ENCODE data around the gene TNFRSF18.
"Not testable (repeated sequence)": the region's sequence is repeated elsewhere in the genome, so short reads cannot be mapped to it uniquely, and the experiment has no call there.

TNFRSF18 gene

GRCh38 chr1:1179346-1179982 is 26.9 kb downstream of the TNFRSF18 start:
- H3K9ac ChIP-seq (ENCODE audit: low read length in 2 of 2): no peak overlapping the region
- no peak overlapping the region for H3K4me3 ChIP-seq (ENCODE audit: low read length in 2 of 2)
- no peaks in the 10 kb centered on the region for H3K36me3 ChIP-seq (ENCODE audit: control insufficient read depth in 2 of 2, insufficient read depth in 2 of 2, low read length in 2 of 2)
- no peaks in the 10 kb centered on the region for H3K4me1 ChIP-seq (ENCODE audit: control insufficient read depth, insufficient read depth, low read length)
- H3K27me3 ChIP-seq (ENCODE audit: control insufficient read depth in 1 of 2, insufficient read depth in 2 of 2, low read length in 2 of 2): peaks cover 16 to 20% of the 10 kb centered on the region in 2 donors
- H3K9me3 ChIP-seq (ENCODE audit: control insufficient read depth in 2 of 2, low read length in 2 of 2): no peaks in the 10 kb centered on the region
- no peak overlapping the region for H3K27ac ChIP-seq (ENCODE audit: low read length)

- peaks cover 19 to 25% of the 10 kb centered on the region in 2 donors for H3K27me3 ChIP-seq (ENCODE audit: control insufficient read depth in 1 of 2, insufficient read depth in 2 of 2, low read length in 2 of 2)
- H3K9me3 ChIP-seq (ENCODE audit: control insufficient read depth in 2 of 2, low read length in 2 of 2): no peaks in the 10 kb centered on the region
Observed at GRCh38 chr1:1178794-1179331, 27.5 kb downstream of the TNFRSF18 start.

GRCh38 chr1:1177452-1178206 is 28.8 kb downstream of the TNFRSF18 start:
- no peaks in the 10 kb centered on the region for H3K36me3 ChIP-seq (ENCODE audit: control insufficient read depth in 2 of 2, insufficient read depth in 2 of 2, low read length in 2 of 2)
- no peak overlapping the region for H3K27ac ChIP-seq (ENCODE audit: low read length)
- peaks cover 28 to 35% of the 10 kb centered on the region in 2 donors for H3K27me3 ChIP-seq (ENCODE audit: control insufficient read depth in 1 of 2, insufficient read depth in 2 of 2, low read length in 2 of 2)
- no peak overlapping the region for H3K9ac ChIP-seq (ENCODE audit: low read length in 2 of 2)
- peaks cover 3% of the 10 kb centered on the region for H3K4me1 ChIP-seq (ENCODE audit: control insufficient read depth, insufficient read depth, low read length)
- H3K4me3 ChIP-seq (ENCODE audit: low read length in 2 of 2): no peak overlapping the region
- no peaks in the 10 kb centered on the region for H3K9me3 ChIP-seq (ENCODE audit: control insufficient read depth in 2 of 2, low read length in 2 of 2)

More at GRCh38 chr1:1178794-1179331, 27.5 kb downstream of the TNFRSF18 start:
- Histone ChIP-seq H3K9ac (ENCODE audit: low read length in 2 of 2) (no peak overlapping the region), H3K36me3 (ENCODE audit: control insufficient read depth in 2 of 2, insufficient read depth in 2 of 2, low read length in 2 of 2) (no peaks in the 10 kb centered on the region), H3K27ac (ENCODE audit: low read length) (no peak overlapping the region), H3K4me3 (ENCODE audit: low read length in 2 of 2) (no peak overlapping the region), H3K4me1 (ENCODE audit: control insufficient read depth, insufficient read depth, low read length) (no peaks in the 10 kb centered on the region)

GRCh38 chr1:1176931-1177330 is 29.5 kb downstream of the TNFRSF18 start:
- Histone ChIP-seq H3K9me3 (ENCODE audit: control insufficient read depth in 2 of 2, low read length in 2 of 2) (no peaks in the 10 kb centered on the region), H3K4me1 (ENCODE audit: control insufficient read depth, insufficient read depth, low read length) (peaks cover 3% of the 10 kb centered on the region), H3K4me3 (ENCODE audit: low read length in 2 of 2) (no peak overlapping the region), H3K9ac (ENCODE audit: low read length in 2 of 2) (no peak overlapping the region), H3K27ac (ENCODE audit: low read length) (no peak overlapping the region), H3K36me3 (ENCODE audit: control insufficient read depth in 2 of 2, insufficient read depth in 2 of 2, low read length in 2 of 2) (no peaks in the 10 kb centered on the region), H3K27me3 (ENCODE audit: control insufficient read depth in 1 of 2, insufficient read depth in 2 of 2, low read length in 2 of 2) (peaks cover 33 to 39% of the 10 kb centered on the region in 2 donors)

GRCh38 chr1:1176063-1176761 is 30.2 kb downstream of the TNFRSF18 start:
- H3K27ac ChIP-seq (ENCODE audit: low read length); H3K4me3 ChIP-seq (ENCODE audit: low read length in 2 of 2); H3K9me3 ChIP-seq (ENCODE audit: control insufficient read depth in 2 of 2, low read length in 2 of 2); H3K4me1 ChIP-seq (ENCODE audit: control insufficient read depth, insufficient read depth, low read length); H3K9ac ChIP-seq (ENCODE audit: low read length in 2 of 2); H3K36me3 ChIP-seq (ENCODE audit: control insufficient read depth in 2 of 2, insufficient read depth in 2 of 2, low read length in 2 of 2): not testable (repeated sequence)
- H3K27me3 ChIP-seq (ENCODE audit: control insufficient read depth in 1 of 2, insufficient read depth in 2 of 2, low read length in 2 of 2): peaks cover 33 to 40% of the 10 kb centered on the region in 2 donors

GRCh38 chr1:1175221-1176062 is 30.9 kb downstream of the TNFRSF18 start:
- H3K4me3 ChIP-seq (ENCODE audit: low read length in 2 of 2): no peak overlapping the region
- no peaks in the 10 kb centered on the region for H3K36me3 ChIP-seq (ENCODE audit: control insufficient read depth in 2 of 2, insufficient read depth in 2 of 2, low read length in 2 of 2)
- H3K27ac ChIP-seq (ENCODE audit: low read length): no peak overlapping the region
- H3K9me3 ChIP-seq (ENCODE audit: control insufficient read depth in 2 of 2, low read length in 2 of 2): no peaks in the 10 kb centered on the region
- H3K27me3 ChIP-seq (ENCODE audit: control insufficient read depth in 1 of 2, insufficient read depth in 2 of 2, low read length in 2 of 2): peaks cover 31 to 45% of the 10 kb centered on the region in 2 donors
- no peak overlapping the region for H3K9ac ChIP-seq (ENCODE audit: low read length in 2 of 2)
- peaks cover 3% of the 10 kb centered on the region for H3K4me1 ChIP-seq (ENCODE audit: control insufficient read depth, insufficient read depth, low read length)

GRCh38 chr1:1173793-1174415 is 32.5 kb downstream of the TNFRSF18 start, which contains the start of gene TTLL10:
Gene TTLL10, plus strand, starts transcription at chr1:1173880. Its CDS starts 5,336 bp downstream, at chr1:1179216.
- no peaks in the 10 kb centered on the region for H3K9me3 ChIP-seq (ENCODE audit: control insufficient read depth in 2 of 2, low read length in 2 of 2)
- no peak within 1 kb of the TSS for H3K27ac ChIP-seq (ENCODE audit: low read length)
- H3K9ac ChIP-seq (ENCODE audit: low read length in 2 of 2): no peak within 1 kb of the TSS
- no peaks in the 10 kb centered on the region for H3K36me3 ChIP-seq (ENCODE audit: control insufficient read depth in 2 of 2, insufficient read depth in 2 of 2, low read length in 2 of 2)
- H3K4me3 ChIP-seq (ENCODE audit: low read length in 2 of 2): no peak within 1 kb of the TSS
- peaks cover 3% of the 10 kb centered on the region for H3K4me1 ChIP-seq (ENCODE audit: control insufficient read depth, insufficient read depth, low read length)
- H3K27me3 ChIP-seq (ENCODE audit: control insufficient read depth in 1 of 2, insufficient read depth in 2 of 2, low read length in 2 of 2): peaks cover 35 to 51% of the 10 kb centered on the region in 2 donors

GRCh38 chr1:1173061-1173792 is 33.2 kb downstream of the TNFRSF18 start:
- Histone ChIP-seq H3K27me3 (ENCODE audit: control insufficient read depth in 1 of 2, insufficient read depth in 2 of 2, low read length in 2 of 2) (peaks cover 33 to 55% of the 10 kb centered on the region in 2 donors), H3K4me1 (ENCODE audit: control insufficient read depth, insufficient read depth, low read length) (peaks cover 3% of the 10 kb centered on the region), H3K36me3 (ENCODE audit: control insufficient read depth in 2 of 2, insufficient read depth in 2 of 2, low read length in 2 of 2) (no peaks in the 10 kb centered on the region), H3K9ac (ENCODE audit: low read length in 2 of 2) (no peak overlapping the region), H3K27ac (ENCODE audit: low read length) (no peak overlapping the region), H3K9me3 (ENCODE audit: control insufficient read depth in 2 of 2, low read length in 2 of 2) (no peaks in the 10 kb centered on the region), H3K4me3 (ENCODE audit: low read length in 2 of 2) (no peak overlapping the region)

GRCh38 chr1:1171546-1172340 is 34.6 kb downstream of the TNFRSF18 start:
- Histone ChIP-seq H3K4me1 (ENCODE audit: control insufficient read depth, insufficient read depth, low read length) (peaks cover 3% of the 10 kb centered on the region), H3K27ac (ENCODE audit: low read length) (no peak overlapping the region), H3K9me3 (ENCODE audit: control insufficient read depth in 2 of 2, low read length in 2 of 2) (no peaks in the 10 kb centered on the region), H3K9ac (ENCODE audit: low read length in 2 of 2) (no peak overlapping the region), H3K4me3 (ENCODE audit: low read length in 2 of 2) (no peak overlapping the region), H3K36me3 (ENCODE audit: control insufficient read depth in 2 of 2, insufficient read depth in 2 of 2, low read length in 2 of 2) (no peaks in the 10 kb centered on the region), H3K27me3 (ENCODE audit: control insufficient read depth in 1 of 2, insufficient read depth in 2 of 2, low read length in 2 of 2) (peaks cover 27 to 57% of the 10 kb centered on the region in 2 donors)

Measured in stomach smooth muscle (tissue), 2 donors.